TTC549 (cell line): Measurements from ENCODE around the gene SLC3A2.

Experiments
- FAIRE-seq: peaks from 2 replicates; lab custom pipeline; 2012; peaks lifted over from hg19 to GRCh38; lab: Jason Lieb, UNC

SLC3A2 gene

DNA sequence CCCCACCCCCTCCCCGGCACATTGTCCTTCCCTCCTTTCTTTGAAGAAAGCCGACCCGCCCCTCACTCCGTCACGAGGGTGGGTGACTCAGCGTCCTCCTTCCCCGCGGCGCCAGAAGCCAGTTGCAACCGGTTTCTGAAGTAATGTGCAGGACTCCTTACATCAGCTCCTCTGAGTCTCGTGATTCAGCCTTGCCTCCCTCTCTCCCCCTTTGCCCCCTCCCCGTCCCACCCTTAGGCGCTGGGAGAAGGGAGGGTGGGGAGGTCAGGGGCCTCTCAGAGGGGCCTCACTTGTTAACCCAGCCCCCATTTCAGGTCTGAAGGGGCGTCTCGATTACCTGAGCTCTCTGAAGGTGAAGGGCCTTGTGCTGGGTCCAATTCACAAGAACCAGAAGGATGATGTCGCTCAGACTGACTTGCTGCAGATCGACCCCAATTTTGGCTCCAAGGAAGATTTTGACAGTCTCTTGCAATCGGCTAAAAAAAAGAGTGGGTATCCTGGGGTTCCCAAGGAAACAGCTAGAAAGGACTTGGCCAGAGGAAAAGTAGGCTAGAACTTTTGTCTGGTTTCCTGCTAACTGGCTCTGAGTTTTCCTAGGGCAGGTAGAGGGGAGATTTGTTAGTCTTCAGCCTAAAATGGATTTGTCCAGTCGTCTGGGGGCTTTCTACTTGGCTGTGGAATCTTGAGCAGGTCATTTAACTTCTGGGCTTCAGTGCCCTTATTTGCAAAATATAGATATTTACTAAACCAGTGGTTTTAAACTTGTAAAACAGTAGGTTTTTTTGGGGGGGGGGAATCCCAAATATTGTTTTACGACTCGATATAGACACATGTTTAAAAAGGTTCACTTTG lies 1.1 kb downstream of the SLC3A2 start:
- no peak for FAIRE-seq

DNA sequence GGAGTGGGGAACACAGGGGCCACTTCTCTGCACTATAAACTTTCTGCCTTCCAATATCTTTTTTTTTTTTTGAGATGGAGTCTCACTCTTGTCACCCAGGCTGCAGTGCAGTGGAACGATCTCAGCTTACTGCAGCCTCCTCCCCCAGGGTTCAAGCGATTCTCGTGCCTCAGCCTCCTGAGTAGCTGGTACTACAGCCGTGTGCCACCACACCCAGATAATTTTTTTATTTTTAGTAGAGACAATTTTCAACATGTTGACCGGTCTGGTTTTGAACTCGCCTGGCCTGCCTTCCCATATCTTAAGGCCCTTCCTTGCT lies 1.7 kb downstream of the SLC3A2 start:
- FAIRE-seq = no peak

DNA sequence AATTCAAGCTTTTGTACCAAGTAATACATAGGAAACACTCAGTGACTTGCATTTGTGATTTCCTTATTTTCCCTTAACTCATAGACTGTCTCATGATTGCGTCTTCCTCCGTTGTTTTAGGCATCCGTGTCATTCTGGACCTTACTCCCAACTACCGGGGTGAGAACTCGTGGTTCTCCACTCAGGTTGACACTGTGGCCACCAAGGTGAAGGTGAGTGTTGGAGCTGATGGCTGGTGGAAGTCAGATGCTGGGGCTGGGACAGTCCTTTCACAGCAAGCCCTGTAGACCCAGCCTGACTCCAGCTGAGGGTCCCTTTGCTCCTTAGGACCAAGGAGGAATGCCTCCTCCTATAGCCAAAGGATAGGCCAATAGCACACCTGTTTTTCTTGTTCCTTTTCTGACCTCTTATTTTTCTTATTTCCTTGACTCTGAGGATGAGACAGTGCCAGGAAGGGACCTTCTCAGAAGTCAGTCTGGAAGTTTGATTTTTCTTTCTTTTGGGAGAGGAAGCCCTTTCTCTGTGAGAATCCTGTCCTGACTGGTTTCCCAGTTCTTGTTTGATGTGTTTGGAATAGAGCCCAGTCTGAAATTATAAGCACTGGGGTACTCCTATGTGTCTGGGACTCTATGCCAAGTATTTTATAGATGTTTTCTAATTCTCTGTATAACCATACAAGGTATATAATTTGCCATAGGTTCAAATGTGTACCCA lies 2.2 kb downstream of the SLC3A2 start:
- no peak for FAIRE-seq

DNA sequence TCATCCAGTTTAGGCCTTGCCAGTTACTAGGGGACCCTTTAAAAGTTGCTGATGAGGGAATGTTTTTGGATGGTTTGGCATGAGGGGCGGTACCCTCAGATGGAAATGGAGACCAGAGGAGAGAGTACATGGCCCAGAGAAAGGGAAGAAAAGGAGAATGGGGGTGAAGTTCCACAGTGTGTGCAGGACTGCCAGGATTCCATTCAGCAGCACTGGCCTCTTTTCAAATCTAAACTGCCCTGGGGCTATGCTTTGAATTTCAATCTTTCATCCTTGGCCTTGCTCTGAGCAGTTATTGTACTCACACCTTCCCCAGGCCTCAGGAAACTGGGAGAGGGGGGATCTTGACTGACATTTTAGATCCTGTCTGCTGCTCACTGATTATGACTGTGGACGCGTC lies 3.0 kb downstream of the SLC3A2 start:
- no peak for FAIRE-seq

DNA sequence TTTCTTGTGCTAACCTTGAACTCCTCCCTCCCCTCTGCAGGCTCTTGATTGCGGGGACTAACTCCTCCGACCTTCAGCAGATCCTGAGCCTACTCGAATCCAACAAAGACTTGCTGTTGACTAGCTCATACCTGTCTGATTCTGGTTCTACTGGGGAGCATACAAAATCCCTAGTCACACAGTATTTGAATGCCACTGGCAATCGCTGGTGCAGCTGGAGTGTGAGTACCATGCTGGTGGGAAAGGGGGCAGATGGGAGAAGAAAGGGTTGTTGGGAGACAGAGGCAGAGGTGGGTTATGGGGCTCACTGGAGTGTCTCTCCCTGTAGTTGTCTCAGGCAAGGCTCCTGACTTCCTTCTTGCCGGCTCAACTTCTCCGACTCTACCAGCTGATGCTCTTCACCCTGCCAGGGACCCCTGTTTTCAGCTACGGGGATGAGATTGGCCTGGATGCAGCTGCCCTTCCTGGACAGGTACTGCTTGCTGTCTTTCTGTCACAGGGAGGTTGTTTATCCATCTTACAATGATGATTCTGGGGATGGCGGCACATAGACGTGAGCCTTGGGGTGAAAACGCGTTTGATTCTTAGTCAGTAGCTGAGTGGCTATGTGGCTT lies 4.5 kb downstream of the SLC3A2 start:
- no peak for FAIRE-seq

DNA sequence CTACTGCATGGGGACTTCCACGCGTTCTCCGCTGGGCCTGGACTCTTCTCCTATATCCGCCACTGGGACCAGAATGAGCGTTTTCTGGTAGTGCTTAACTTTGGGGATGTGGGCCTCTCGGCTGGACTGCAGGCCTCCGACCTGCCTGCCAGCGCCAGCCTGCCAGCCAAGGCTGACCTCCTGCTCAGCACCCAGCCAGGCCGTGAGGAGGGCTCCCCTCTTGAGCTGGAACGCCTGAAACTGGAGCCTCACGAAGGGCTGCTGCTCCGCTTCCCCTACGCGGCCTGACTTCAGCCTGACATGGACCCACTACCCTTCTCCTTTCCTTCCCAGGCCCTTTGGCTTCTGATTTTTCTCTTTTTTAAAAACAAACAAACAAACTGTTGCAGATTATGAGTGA lies 7.7 kb downstream of the SLC3A2 start:
- FAIRE-seq = no peak

DNA sequence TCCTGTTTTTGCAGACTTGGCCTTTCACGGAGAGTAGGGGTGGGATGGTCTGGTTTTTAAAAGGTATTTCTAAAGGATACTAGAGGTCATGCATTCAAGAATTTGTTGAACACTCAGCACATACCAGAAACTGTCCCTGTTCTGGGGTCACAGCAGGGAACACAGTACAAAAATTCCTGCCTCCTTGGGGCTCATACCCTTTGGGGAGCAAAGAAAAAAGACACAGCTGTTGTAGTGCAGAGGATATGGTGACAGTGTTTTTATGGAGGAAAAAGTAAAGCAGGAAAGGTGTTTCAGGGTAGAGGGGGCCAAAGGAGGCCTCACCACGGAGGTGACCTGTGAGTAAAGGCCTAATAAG lies 8.4 kb downstream of the SLC3A2 start:
- FAIRE-seq = no peak

DNA sequence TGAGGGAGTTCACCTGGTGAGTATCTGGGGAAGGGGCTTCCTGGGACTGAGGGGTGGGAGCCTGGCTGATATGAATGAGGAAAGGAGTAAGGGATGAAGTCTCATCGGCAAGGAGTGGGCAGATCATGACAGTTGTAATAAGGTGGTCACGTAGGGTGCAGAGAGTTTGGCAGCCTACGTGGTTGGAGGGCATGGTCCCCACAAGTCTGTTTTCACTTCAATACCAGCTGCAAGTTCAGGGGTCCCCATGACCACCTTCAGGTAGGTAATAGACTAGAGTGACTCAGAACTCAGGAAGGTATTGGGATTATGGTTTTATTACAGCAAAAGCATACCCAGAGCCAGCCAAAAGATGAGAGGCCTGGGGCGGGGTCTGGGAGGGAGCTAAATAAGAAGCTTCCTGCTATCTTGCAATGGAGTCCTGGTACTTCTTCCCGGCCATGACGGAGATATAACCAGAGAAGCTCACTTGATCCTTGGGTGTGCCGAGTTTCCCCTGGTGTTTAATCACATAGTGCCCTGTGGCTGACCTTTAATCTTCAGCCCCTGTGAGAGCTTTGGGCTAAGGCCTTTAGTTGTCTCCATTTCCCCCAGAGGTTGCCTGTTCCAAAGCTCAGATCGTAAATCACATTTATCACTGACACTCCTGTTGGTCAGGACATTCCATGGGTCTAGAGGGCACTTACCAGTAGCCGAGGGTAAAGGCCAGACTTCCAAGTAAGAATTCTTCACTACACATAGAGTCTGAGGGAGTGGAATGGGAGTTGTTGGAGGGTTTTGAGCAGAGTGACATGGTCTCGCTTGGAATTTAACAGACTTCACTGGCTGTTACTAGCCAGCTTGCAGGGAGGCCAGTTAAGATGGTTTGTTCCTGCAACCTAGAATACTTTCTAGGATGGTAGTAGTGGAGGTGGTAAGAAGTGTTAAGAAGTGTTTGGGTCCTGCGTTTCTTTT lies 9.1 kb downstream of the SLC3A2 start:
- no peak for FAIRE-seq

DNA sequence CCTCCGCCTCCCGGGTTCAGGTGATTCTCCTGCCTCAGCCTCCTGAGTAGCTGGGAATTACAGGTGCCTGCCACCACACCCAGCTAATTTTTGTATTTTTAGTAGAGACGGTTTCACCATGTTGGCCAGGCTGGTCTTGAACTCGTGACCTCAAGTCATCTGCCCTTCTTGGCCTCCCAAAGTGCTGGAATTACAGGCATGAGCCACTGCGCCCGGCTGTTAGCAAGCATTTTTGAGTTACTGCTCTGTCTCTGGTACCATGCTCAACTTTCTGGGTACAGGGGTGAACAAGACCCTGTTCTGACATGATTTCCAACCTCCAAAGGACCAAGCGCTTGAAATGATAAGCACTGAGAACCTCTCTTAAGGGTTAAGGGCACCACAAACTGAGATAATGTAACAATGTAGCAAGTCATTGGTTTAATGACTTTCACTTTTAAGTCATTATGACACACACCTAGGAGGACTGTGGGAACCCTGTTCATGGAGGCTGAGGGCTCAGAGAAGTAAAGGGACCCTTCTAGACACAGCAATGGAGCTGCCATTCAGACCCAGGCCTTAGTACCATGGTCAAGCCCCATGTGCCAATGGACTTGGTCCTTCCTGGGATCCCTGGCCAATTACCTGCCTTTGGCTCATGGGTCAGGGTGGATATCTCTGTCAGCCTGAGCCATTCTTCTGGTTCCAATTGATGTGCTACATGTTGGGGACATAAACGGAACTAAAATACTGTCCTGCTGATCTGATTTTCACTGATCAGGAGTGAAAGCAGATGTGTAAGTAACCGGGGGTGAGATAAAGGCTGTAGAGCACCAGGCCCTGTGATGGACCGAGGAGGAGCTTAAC lies 11.6 kb downstream of the SLC3A2 start:
- FAIRE-seq = no peak

DNA sequence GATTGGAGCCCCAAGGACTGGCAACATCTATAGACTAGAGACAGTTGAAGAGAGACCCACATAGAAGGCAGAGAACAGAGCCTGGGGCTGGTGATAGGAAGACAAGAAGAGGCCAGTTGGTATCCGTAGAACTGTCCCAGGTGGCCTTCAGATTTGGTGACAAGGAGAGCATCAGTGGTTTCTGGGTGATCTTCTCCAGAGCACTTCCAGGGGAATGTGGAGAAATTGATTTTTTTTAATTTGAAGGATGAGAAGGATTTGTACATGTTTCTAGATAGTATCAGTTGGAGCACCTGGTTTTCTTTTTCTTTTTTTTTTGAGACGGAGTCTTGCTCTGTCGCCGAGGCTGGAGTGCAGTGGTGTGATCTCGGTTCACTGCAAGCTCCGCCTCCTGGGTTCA lies 14.8 kb downstream of the SLC3A2 start:
- no peak for FAIRE-seq

DNA sequence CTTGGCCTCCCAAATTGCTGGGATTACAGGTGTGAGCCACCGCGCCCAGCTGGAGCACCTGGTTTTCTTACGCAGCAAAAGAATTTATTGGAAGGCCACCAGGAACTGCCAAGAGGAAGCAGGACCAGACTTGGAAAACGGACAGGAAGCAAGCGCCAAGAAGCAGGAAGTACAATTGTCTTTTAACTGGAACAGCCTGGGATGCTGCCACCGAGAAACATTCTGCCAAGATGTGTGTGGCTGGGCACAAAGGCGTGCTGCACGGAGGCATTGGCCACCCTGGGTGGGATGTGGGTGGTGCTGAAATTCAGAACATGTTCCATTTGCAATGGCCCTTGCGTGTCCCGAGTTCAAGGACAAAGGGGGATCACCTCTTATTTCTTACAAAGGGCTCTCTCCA lies 15.4 kb downstream of the SLC3A2 start:
- no peak for FAIRE-seq

DNA sequence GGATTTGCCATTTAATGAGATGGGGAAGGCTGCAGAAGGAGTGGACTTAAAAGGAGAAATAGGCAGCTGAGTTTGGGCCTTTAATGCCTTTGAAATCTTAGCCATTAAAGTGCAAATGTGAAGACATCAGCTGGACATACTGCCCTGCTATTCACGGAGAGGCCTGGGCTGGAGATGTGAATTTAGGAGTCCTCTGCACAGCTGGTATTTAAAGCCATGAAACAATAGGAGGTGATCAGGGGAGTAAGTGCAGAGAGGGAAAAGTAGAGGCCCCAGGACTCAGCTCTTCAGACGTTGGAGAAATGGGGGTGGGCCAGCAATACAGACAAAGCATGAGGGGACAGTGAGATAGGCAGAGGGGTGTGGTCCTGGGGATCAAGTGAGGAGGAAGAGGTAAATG lies 16.6 kb downstream of the SLC3A2 start:
- no peak for FAIRE-seq

DNA sequence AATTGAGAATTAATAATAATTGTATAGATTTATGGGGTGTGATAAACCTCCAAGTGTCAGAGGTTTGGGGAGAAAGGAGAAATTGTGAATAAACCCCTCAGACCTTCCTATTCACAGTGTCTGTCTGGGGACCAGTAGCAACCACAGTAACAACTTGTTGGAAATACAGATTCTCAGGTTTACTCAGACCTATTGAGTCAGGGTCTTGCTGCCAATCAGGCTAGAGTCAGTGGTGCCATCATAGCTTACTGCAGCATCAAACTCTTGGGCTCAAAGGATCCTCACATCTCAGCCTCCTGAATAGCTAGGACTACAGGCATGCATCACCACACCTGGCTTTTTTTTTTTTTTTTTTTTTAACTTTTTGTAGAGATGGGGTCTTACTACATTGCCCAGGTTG lies 17.3 kb downstream of the SLC3A2 start:
- FAIRE-seq = no peak

DNA sequence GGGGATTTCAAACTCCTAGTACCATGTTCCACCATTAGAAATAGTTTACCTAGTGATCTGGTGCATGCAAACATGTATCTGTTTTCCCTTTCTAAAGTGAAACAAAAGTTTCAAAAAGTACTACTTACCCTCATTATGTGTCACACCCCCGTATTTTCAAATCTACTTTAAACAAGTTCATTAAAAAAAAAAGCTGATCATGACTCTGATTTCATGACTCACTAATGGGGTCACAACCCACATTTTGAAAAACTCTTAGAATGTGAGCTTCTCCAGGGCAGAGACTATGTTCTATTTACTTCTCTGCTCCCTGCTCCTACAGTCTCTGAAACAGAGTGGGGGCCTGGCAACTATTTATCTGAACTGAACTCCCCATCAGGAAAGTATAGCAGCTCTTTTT lies 22.2 kb downstream of the SLC3A2 start:
- FAIRE-seq = no peak

DNA sequence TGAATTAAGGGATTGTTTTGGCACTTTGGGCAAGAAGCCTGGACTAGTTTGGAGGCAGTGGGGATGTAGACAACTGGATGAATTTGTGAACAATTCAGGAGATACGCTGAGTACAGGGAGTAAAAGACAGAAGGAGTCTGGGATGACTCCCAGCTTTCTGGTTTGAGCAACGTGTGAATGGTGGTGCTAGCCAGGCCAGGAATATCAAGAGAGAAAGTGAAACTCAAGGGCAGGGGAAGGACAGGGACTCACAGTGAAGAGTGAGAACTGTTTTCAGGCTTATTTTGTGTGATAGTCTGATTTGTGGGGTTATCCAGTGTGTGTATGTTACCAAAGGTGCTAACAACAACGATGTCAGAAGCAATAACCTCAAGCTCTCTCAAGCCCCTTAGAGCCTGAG lies 24.6 kb downstream of the SLC3A2 start:
- FAIRE-seq = no peak

DNA sequence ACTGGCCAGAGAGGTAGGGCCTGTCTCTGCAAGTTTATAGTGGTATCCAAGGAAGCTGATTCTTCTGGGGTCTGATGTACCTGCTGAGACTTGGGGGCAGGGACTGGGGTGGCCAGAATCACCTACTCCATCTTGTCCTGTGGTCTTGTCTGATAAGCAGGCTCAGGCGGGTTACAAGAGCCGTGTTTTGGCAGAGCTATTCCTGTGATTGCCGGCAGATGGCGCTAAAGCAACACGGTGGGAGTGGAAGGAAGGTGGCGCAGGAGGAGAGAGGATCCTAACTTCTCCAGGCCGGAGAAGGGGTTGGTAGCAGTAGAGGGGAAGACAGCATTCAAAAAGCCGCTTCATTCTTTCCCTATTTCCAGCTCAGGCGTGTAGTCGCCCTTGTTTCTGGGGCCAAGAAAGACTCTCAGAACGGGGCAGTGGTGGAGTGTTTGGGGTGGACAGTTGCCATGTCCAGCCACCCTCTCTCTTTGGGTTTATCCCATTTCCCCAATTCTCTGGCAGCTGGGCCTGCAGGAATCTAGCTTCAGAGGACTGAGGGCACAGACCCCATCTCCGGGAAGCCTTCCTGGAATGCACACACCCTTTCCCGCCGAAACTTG lies 25.3 kb downstream of the SLC3A2 start:
- no peak for FAIRE-seq

DNA sequence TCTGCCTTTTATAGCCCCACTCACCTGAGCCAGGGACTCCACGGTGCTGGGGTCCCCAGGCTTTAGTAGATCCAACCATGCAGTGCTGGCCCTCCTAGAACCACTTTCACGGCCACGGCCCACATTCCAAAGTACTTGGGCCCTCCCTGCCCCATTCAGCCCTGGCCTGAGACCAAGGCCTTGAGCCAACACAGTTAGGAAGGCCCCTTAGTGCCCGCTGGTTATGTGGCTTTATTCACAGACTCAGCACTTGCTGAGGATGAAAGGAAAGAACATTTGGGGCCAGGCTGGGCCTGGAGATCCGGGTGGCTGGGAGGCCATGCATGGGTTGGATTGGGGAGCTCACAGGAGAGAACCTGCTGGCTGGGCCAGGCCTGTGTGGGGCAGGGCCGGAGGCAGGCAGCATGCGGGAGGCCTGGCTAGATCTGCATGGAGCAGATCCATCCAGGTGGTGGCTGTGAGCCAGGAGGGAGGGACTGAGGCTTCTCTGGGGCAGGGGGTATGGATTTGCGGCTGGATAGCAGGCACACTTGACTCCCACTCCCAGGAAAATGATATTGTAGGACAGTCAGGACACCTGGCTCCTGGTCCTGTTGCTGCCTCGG lies 27.9 kb downstream of the SLC3A2 start:
- FAIRE-seq = no peak

DNA sequence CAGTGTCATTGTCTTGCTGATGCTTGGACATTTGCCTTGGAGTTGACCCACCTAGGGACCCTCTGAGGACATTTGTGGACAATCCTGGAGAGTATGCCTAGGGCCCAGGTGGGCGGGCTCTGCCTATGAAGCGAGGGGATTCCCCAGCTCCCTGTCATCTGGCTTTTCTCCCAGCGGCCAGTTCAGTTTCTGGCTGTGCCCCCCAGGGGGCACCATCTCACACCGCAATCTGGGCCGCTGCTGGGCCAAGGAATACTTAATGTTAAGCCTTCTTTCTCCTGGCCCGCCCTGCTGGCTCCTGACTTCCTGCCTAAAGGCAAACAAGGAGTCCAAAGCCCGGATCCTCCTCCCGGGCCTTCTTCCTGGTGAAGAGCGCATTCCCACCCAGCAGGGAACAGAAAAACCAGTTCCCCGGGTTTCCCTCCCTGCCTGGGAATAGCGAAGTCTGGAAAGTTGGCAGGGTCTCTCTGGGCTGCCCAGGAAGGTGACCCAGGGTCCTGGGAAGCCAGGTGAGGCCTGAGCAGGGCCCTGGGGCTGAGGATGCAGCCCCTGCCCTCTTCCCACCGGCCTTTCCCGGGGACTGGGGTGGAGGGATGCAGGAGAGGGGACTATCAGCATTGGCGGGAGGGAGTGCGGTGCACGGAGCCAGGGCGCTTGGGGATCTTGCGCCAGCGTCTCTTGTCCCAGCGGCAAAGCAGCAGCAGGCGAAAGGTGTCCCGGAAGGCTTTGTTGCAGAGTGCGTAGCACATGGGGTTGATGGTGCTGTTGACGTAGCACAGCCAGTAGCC lies 28.6 kb downstream of the SLC3A2 start:
- FAIRE-seq = no peak

DNA sequence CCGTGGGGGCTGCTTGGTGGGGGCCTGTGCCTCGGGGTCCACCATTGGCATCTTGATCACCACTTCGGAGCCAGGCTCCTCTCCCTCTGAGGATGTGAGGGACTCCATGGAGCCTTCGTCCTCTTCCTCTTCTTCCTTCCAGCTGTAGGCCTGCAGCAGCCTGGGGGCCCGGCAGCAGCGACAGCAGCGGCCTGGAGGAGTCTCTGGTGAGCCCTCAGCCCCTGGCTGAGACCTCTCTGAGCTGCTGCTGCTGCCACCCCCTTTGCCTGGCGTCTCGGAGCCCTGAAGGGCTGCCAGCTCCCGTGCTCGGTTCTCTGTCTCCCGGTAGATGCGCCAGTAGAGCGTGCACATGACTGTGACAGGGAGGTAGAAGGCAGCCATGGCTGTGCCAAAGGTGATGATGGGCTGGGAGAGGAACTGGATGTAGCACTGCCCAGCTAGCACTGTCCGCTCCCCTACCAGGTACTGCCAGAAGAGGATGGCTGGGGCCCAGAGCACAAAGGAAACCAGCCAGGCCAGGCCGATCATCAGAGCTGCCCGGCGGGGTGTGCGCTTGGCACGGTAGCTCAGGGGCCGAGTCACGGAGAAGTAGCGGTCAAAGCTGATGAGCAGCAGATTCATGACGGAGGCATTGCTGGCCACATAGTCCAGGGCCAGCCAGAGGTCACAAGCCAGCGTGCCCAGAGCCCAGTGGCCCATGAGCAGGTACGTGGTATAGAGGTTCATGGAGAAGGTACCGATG lies 29.6 kb downstream of the SLC3A2 start:
- no peak for FAIRE-seq
